HG02973 (cell line): ENCODE results near the gene CSNK2A1.
A peak's percentile ranks its signal among the peaks of the same experiment; 100 is the strongest.

Experiments
- ATAC-seq: cut with Tn5 transposase; IDR thresholded peaks from one replicate; pipeline ENCODE4 v1.9.1; 2021; ENCODE audit warnings: moderate library complexity; ENCODE audit not compliant: unreplicated experiment

The CSNK2A1 gene

DNA sequence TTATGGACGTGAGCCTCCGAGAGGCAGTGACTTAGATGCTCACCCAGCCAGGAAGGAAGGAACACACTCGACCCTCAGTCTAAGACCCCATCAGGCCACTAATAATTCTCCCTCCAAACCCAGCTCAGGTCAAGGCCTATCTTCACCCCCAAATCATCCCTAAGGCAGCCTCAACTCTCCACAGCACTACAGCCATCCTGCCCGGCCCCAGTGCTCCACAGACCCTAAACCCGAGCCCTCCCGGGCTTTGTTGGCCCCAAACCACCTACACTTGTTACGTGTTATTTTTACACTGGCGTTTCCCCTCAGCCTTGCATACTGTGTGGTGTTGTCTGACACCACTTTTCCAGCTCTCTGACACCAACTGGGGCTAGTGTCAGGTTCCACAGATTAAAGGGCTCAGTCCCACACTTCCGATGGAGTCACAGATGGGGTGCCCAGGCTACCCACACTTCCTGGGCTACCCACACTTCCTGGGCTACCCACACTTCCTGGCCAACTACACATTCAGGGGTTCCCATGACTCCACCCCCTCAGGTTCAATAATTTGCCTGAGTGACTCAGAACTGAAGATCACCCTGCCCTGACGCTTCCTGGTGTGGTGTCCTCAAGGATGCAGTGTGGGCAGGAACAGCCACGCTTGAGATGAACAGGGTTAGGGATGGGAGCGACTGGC, 110.2 kb downstream of the CSNK2A1 start:
- peak; percentile 68 for ATAC-seq

DNA sequence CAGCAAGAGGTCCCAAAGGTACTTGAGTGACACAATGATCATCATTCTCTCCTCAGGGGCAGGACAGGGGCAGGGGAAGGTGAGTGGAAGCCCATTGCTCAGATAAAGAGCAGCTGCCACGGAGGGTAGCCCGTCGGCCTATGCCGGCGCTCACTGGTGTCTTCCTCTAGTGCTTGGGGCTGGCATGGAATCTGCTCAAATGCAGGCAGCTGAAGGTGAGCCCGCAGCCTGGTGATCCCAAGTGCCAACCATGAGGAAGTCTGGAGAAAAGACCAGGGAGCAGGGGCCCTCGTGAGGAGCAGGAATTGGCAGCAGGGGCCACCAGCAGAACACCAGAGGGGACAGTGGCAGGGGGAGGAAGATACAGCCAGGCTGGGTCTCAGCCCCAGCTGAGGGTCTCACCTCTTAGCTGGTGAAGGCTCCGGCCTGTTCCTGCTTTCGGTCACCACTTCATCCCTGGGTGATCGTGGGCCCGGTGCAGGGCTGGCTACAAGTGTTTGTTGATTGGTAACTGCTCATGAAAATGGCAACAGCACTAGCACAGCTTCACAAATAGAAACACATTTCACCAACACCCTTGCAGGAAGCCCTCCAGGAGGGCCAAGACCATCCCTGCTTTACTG, 110.8 kb downstream of the CSNK2A1 start:
- ATAC-seq, result no peak

DNA sequence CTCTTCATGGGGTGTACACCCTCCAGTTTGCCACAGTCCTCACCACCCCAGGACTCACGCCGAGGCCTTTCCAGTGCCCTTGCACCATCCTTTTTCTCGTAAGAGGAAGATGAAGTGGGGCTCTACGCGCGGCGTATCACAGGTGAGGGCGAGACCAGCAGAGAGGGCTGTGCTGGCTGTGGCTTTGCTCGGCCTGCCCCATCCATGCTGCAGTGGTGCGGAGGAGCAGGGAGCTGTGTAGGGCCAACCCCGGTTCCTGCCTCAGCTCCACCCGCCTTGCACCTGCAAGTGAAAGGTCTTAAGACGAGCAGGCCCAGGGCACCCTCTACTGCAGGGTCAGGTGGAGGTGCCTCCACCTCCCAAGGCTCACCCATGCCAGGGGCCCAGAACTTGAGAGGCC, 111.4 kb downstream of the CSNK2A1 start:
- ATAC-seq, result no peak

DNA sequence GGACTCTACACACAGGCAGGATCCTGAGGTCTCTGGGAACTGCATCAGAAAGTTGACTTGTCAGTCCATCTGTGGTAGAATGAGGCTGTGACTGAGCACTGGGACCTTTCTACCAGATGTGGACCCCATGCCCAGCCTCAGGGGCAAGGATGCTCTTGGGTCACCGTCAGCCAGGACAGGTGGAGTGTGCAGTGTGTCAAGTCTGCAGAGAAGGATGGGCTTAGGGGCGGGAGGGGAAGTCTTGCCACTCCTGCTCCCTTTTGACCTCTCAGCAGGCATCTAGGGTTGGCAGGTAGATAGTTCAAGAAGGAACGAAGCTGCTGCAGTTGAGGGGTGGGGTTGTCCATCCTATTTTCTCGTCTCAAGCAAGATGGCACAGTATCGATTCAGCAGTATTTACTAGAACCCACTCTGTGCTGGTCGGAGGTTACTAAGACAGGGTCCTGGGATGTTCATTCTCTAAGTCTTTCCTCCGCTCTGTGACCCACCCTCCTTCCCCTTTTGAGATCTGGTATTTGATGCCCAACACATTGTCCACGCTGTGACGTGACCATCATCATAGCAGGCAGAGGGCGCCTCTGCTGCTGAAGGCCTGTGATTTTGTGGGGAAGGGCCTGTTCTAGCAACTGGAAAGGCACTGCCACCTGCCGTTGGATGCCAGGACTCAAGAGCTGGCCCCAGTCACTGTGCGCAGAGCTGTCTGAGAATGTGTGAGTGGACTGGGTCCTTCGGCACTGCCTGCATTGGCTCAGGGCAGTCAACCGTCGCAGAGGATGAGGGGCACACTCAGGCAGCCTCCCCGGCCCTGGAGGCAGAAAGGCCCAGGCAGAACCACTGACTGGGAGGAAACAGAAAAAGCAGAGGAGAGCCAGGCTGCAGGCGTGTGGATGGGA, 112.3 kb downstream of the CSNK2A1 start:
- ATAC-seq, result no peak

DNA sequence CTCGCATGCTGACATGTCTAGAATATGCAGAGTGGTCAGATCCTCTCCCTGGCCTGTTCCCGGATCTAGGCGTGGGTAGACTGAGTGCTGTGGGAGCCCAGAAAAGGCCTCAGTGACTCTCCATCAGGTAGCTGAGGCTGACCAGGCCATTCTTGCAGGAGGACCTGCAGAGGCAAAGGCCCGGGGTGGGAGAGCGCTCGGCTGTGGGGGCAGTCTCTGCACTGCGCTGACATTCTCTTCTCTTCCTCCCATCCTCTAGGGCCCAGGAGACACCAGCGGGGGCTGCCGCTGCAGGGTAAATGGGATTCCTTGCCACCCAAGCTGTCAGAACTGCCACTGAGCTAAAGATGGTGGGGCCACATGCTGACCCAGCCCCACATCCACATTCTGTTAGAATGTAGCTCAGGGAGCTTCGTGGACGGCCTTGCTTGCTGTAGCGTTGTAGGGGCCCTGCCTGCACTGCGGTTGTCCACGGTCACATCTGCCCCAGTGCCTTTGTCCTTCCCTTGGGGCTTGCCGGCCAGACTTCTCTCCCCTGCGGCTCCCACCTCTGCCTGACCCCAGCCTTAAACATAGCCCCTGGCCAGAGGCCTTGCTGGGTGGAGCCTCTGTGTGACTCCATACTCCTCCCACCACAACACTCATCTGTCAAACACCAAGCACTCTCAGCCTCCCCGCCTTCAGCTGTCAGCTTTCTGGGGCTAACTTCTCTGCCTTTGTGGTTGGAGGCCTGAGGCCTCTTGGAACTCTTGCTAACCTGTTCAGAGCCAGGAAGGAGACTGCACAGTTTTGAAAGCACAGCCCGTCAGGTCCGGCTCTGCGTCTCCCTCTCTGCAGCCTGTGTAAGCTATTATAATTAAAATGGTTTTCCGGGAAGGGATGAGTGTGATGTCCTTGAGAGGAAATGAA, 113.2 kb downstream of the CSNK2A1 start:
- no peak for ATAC-seq

DNA sequence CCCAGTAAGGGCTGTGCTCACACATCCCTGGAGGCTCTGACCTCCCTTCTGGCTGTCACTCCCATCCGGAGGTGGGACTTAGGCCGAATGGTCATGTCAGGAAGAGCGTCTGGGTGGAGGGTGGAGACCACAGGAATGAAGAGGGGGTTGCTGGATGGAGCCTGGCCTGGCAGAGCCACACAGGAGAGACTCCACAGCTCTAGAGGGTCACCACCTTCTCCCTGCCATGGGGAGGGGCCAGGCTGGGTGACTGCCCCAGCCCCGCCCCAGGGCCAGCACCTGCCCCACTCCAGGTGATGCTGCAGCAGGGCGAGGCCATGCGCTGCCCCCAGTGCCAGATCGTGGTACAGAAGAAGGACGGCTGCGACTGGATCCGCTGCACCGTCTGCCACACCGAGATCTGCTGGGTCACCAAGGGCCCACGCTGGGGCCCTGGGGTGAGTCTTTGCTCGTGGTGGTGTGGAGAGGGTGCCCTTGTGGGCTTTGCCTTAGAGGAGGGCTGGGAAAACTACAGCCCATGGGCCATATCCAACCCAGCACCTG, 114.9 kb downstream of the CSNK2A1 start:
- ATAC-seq, result no peak

- no peak for ATAC-seq
Observed at GRCh38 chr20:427849-428657, 115.5 kb downstream of the CSNK2A1 start.

DNA sequence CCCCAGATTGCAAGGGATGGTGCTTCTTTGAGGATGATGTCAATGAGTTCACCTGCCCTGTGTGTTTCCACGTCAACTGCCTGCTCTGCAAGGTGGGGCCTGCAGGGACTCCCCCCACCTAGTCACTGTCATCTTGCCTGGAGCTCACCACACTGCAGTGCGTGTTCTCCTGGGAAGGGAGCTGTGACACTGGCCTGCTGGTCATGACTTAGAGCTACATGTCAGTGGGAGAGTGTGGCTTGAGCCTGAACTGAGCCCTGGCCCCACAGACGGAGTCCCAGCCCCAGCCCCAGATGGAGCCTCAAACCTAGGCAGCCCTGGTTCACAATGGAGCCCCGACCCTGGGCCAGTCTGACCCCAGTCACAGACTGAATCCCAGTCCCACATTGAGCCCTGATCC, 116.2 kb downstream of the CSNK2A1 start:
- no peak for ATAC-seq

DNA sequence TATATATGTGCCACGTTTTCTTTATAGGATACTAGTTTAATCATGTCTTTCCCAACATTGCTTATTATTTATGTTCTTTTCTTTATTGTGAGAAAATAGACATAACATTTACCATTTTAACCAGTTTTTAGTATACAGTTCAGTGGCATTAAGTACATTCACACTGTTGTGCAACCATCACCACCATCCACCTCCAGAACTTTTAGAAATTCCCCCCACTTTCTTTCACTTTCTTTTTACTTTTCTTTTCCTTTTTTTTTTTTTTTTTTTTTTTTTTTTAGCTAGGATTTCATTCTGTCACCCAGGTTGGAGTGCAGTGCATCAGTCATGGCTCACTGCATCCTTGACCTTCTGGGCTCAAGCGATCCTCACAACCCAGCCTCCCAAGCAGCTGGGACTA, 117.0 kb downstream of the CSNK2A1 start:
- ATAC-seq, result no peak
